Measurements from ENCODE around the gene KXD1.
"Not testable (repeated sequence)": the region's sequence is repeated elsewhere in the genome, so short reads cannot be mapped to it uniquely, and the experiment has no call there.

KXD1 gene

GRCh38 chr19:18539372-18539771 lies 18.3 kb upstream of the KXD1 start:
- Histone ChIP-seq H3K4me1 (ENCODE audit: control insufficient read depth, insufficient read depth, low read length) (no peaks in the 10 kb centered on the region), H3K9me3 (ENCODE audit: control insufficient read depth, insufficient read depth, low read length) (no peaks in the 10 kb centered on the region), H3K9ac (ENCODE audit: low read depth, low read length) (no peak overlapping the region), H3K27me3 (ENCODE audit: control insufficient read depth, insufficient read depth, low read length) (no peaks in the 10 kb centered on the region), H3K36me3 (ENCODE audit: control insufficient read depth, insufficient read depth, low read length) (peaks cover 46% of the 10 kb centered on the region), H3K4me3 (ENCODE audit: low read depth, low read length) (no peak overlapping the region)

GRCh38 chr19:18540200-18540599 lies 17.5 kb upstream of the KXD1 start:
- not testable (repeated sequence) for H3K9me3 ChIP-seq (ENCODE audit: control insufficient read depth, insufficient read depth, low read length); H3K9ac ChIP-seq (ENCODE audit: low read depth, low read length); H3K4me3 ChIP-seq (ENCODE audit: low read depth, low read length); H3K4me1 ChIP-seq (ENCODE audit: control insufficient read depth, insufficient read depth, low read length); H3K27me3 ChIP-seq (ENCODE audit: control insufficient read depth, insufficient read depth, low read length)
- peaks cover 41% of the 10 kb centered on the region for H3K36me3 ChIP-seq (ENCODE audit: control insufficient read depth, insufficient read depth, low read length)

- Histone ChIP-seq H3K4me3 (ENCODE audit: low read depth, low read length) (no peak overlapping the region), H3K36me3 (ENCODE audit: control insufficient read depth, insufficient read depth, low read length) (peaks cover 37% of the 10 kb centered on the region)
Observed at GRCh38 chr19:18541258-18541991, 16.2 kb upstream of the KXD1 start.

GRCh38 chr19:18541992-18542940 lies 15.4 kb upstream of the KXD1 start:
- Histone ChIP-seq H3K4me1 (ENCODE audit: control insufficient read depth, insufficient read depth, low read length) (no peaks in the 10 kb centered on the region), H3K9ac (ENCODE audit: low read depth, low read length) (peak overlapping the region; percentile 65)

More at GRCh38 chr19:18541258-18541991, 16.2 kb upstream of the KXD1 start:
- no peaks in the 10 kb centered on the region for H3K4me1 ChIP-seq (ENCODE audit: control insufficient read depth, insufficient read depth, low read length)
- H3K9ac ChIP-seq (ENCODE audit: low read depth, low read length) = no peak overlapping the region
- no peaks in the 10 kb centered on the region for H3K27me3 ChIP-seq (ENCODE audit: control insufficient read depth, insufficient read depth, low read length)
- no peaks in the 10 kb centered on the region for H3K9me3 ChIP-seq (ENCODE audit: control insufficient read depth, insufficient read depth, low read length)

GRCh38 chr19:18542941-18543813 lies 14.5 kb upstream of the KXD1 start, which contains the start of gene FKBP8:
FKBP8 (minus strand) TSS chr19:18543573; CDS start chr19:18541970, 1,603 bp downstream.
- Histone ChIP-seq H3K9me3 (ENCODE audit: control insufficient read depth, insufficient read depth, low read length) (no peaks in the 10 kb centered on the region), H3K27me3 (ENCODE audit: control insufficient read depth, insufficient read depth, low read length) (no peaks in the 10 kb centered on the region), H3K4me3 (ENCODE audit: low read depth, low read length) (peak within 1 kb of the TSS; percentile 82), H3K36me3 (ENCODE audit: control insufficient read depth, insufficient read depth, low read length) (peaks cover 22% of the 10 kb centered on the region), H3K4me1 (ENCODE audit: control insufficient read depth, insufficient read depth, low read length) (no peaks in the 10 kb centered on the region), H3K9ac (ENCODE audit: low read depth, low read length) (peak within 1 kb of the TSS; percentile 65)

More at GRCh38 chr19:18541992-18542940, 15.4 kb upstream of the KXD1 start:
- Histone ChIP-seq H3K4me3 (ENCODE audit: low read depth, low read length) (peak overlapping the region; percentile 81), H3K36me3 (ENCODE audit: control insufficient read depth, insufficient read depth, low read length) (peaks cover 30% of the 10 kb centered on the region), H3K9me3 (ENCODE audit: control insufficient read depth, insufficient read depth, low read length) (no peaks in the 10 kb centered on the region), H3K27me3 (ENCODE audit: control insufficient read depth, insufficient read depth, low read length) (no peaks in the 10 kb centered on the region)

- H3K36me3 ChIP-seq (ENCODE audit: control insufficient read depth, insufficient read depth, low read length) = peaks cover 18% of the 10 kb centered on the region
- no peaks in the 10 kb centered on the region for H3K4me1 ChIP-seq (ENCODE audit: control insufficient read depth, insufficient read depth, low read length)
- peak overlapping the region; percentile 60 for H3K9ac ChIP-seq (ENCODE audit: low read depth, low read length)
- no peaks in the 10 kb centered on the region for H3K9me3 ChIP-seq (ENCODE audit: control insufficient read depth, insufficient read depth, low read length)
- peak overlapping the region; percentile 82 for H3K4me3 ChIP-seq (ENCODE audit: low read depth, low read length)
- H3K27me3 ChIP-seq (ENCODE audit: control insufficient read depth, insufficient read depth, low read length) = no peaks in the 10 kb centered on the region
Observed at GRCh38 chr19:18543814-18544475, 13.7 kb upstream of the KXD1 start.

GRCh38 chr19:18551631-18552030 lies 6.0 kb upstream of the KXD1 start:
- H3K36me3 ChIP-seq (ENCODE audit: control insufficient read depth, insufficient read depth, low read length) = no peaks in the 10 kb centered on the region
- no peak overlapping the region for H3K9ac ChIP-seq (ENCODE audit: low read depth, low read length)
- no peaks in the 10 kb centered on the region for H3K9me3 ChIP-seq (ENCODE audit: control insufficient read depth, insufficient read depth, low read length)
- no peaks in the 10 kb centered on the region for H3K27me3 ChIP-seq (ENCODE audit: control insufficient read depth, insufficient read depth, low read length)
- H3K4me1 ChIP-seq (ENCODE audit: control insufficient read depth, insufficient read depth, low read length) = no peaks in the 10 kb centered on the region
- no peak overlapping the region for H3K4me3 ChIP-seq (ENCODE audit: low read depth, low read length)

GRCh38 chr19:18558202-18558555 lies 509 bp downstream of the KXD1 start:
- Histone ChIP-seq H3K9me3 (ENCODE audit: control insufficient read depth, insufficient read depth, low read length) (no peaks in the 10 kb centered on the region), H3K4me3 (ENCODE audit: low read depth, low read length) (peak overlapping the region; percentile 60), H3K36me3 (ENCODE audit: control insufficient read depth, insufficient read depth, low read length) (peaks cover 11% of the 10 kb centered on the region), H3K27me3 (ENCODE audit: control insufficient read depth, insufficient read depth, low read length) (no peaks in the 10 kb centered on the region), H3K9ac (ENCODE audit: low read depth, low read length) (peak overlapping the region; percentile 1), H3K4me1 (ENCODE audit: control insufficient read depth, insufficient read depth, low read length) (peaks cover 3% of the 10 kb centered on the region)

GRCh38 chr19:18558604-18559003 lies 934 bp downstream of the KXD1 start:
- Histone ChIP-seq H3K27me3 (ENCODE audit: control insufficient read depth, insufficient read depth, low read length) (no peaks in the 10 kb centered on the region), H3K4me1 (ENCODE audit: control insufficient read depth, insufficient read depth, low read length) (peaks cover 3% of the 10 kb centered on the region), H3K9ac (ENCODE audit: low read depth, low read length) (no peak overlapping the region), H3K9me3 (ENCODE audit: control insufficient read depth, insufficient read depth, low read length) (no peaks in the 10 kb centered on the region), H3K4me3 (ENCODE audit: low read depth, low read length) (peak overlapping the region; percentile 60), H3K36me3 (ENCODE audit: control insufficient read depth, insufficient read depth, low read length) (peaks cover 15% of the 10 kb centered on the region)

GRCh38 chr19:18559685-18560084 lies 2.0 kb downstream of the KXD1 start:
- Histone ChIP-seq H3K36me3 (ENCODE audit: control insufficient read depth, insufficient read depth, low read length) (peaks cover 17% of the 10 kb centered on the region), H3K9ac (ENCODE audit: low read depth, low read length) (peak overlapping the region; percentile 60), H3K9me3 (ENCODE audit: control insufficient read depth, insufficient read depth, low read length) (no peaks in the 10 kb centered on the region), H3K27me3 (ENCODE audit: control insufficient read depth, insufficient read depth, low read length) (no peaks in the 10 kb centered on the region), H3K4me3 (ENCODE audit: low read depth, low read length) (no peak overlapping the region), H3K4me1 (ENCODE audit: control insufficient read depth, insufficient read depth, low read length) (peaks cover 3% of the 10 kb centered on the region)

- peaks cover 3% of the 10 kb centered on the region for H3K4me1 ChIP-seq (ENCODE audit: control insufficient read depth, insufficient read depth, low read length)
- H3K9ac ChIP-seq (ENCODE audit: low read depth, low read length) = no peak overlapping the region
- no peaks in the 10 kb centered on the region for H3K27me3 ChIP-seq (ENCODE audit: control insufficient read depth, insufficient read depth, low read length)
- H3K36me3 ChIP-seq (ENCODE audit: control insufficient read depth, insufficient read depth, low read length) = peaks cover 33% of the 10 kb centered on the region
- H3K4me3 ChIP-seq (ENCODE audit: low read depth, low read length) = no peak overlapping the region
- H3K9me3 ChIP-seq (ENCODE audit: control insufficient read depth, insufficient read depth, low read length) = no peaks in the 10 kb centered on the region
Observed at GRCh38 chr19:18562086-18562485, 4.4 kb downstream of the KXD1 start.
